Nephron progenitor cell (in vitro differentiated cells): Measurements from ENCODE around the gene MSI2.

ENCODE experiments used
- DNase-seq: peaks from one replicate; pipeline ENCODE4 v3.0.0; 2021
- H3K27ac Mint-ChIP-seq: 2 replicates; pipeline ENCODE4 v1.8.0; 2021; ENCODE audit warnings: mild to moderate bottlenecking, moderate library complexity, mixed read lengths
- H3K27me3 Mint-ChIP-seq: 2 replicates; pipeline ENCODE4 v1.8.0; 2021; ENCODE audit warnings: mild to moderate bottlenecking, low read depth, mixed read lengths; ENCODE audit not compliant: poor library complexity
- H3K36me3 Mint-ChIP-seq: 2 replicates; pipeline ENCODE4 v1.8.0; 2021; ENCODE audit warnings: low read depth, mixed read lengths
- H3K4me1 Mint-ChIP-seq: 2 replicates; pipeline ENCODE4 v1.8.0; 2021; ENCODE audit warnings: mixed read lengths
- H3K4me3 Mint-ChIP-seq: 2 replicates; pipeline ENCODE4 v1.8.0; 2021; ENCODE audit warnings: mild to moderate bottlenecking, moderate library complexity, mixed read lengths
- H3K9me3 Mint-ChIP-seq: 2 replicates; pipeline ENCODE4 v1.8.0; 2021; ENCODE audit warnings: mild to moderate bottlenecking, moderate library complexity, mixed read lengths
- TF ChIP-seq, protein P1 (sequence below): fragments of 200-600 bp; sonication (generic); IDR thresholded peaks from 2 replicates; pipeline ENCODE4 v1.5.0; 2021; ENCODE audit warnings: antibody characterized with exemption

The MSI2 gene

GRCh38 chr17:57557834-57558681 lies 301.7 kb downstream of the MSI2 start:
- H3K4me3 Mint-ChIP-seq = peak overlapping the region; percentile 36

DNA sequence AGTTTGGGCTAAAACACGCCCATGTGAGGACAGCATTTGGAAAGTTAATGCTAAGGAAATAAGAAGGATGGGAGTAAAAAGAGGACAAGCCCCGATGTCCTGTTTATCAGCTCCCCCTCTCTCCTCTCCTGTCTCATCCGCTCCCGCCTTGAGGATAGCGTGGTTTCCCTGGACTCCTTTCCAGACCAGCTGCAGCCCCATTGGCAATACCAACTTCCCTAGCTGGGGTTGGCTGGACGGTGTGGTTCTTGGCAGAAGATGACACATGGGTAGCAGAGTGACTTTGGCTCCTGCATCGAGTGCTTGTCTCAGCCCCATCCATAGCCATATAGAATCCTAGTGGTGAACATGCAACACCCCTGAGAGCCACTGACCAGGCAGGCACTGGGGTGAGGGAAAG lies 302.9 kb downstream of the MSI2 start:
- no peak for DNase-seq
- no peaks in the 10 kb centered on the region for H3K9me3 Mint-ChIP-seq
- peaks cover 97% of the 10 kb centered on the region for H3K4me1 Mint-ChIP-seq
- TF ChIP-seq, protein P1, sequence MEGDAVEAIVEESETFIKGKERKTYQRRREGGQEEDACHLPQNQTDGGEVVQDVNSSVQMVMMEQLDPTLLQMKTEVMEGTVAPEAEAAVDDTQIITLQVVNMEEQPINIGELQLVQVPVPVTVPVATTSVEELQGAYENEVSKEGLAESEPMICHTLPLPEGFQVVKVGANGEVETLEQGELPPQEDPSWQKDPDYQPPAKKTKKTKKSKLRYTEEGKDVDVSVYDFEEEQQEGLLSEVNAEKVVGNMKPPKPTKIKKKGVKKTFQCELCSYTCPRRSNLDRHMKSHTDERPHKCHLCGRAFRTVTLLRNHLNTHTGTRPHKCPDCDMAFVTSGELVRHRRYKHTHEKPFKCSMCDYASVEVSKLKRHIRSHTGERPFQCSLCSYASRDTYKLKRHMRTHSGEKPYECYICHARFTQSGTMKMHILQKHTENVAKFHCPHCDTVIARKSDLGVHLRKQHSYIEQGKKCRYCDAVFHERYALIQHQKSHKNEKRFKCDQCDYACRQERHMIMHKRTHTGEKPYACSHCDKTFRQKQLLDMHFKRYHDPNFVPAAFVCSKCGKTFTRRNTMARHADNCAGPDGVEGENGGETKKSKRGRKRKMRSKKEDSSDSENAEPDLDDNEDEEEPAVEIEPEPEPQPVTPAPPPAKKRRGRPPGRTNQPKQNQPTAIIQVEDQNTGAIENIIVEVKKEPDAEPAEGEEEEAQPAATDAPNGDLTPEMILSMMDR = no peak
- peaks cover 21% of the 10 kb centered on the region for H3K36me3 Mint-ChIP-seq
- H3K4me3 Mint-ChIP-seq = no peak overlapping the region
- peak overlapping the region; percentile 78 for H3K27ac Mint-ChIP-seq
- no peaks in the 10 kb centered on the region for H3K27me3 Mint-ChIP-seq

More at GRCh38 chr17:57557834-57558681, 301.7 kb downstream of the MSI2 start:
- Mint-ChIP-seq H3K9me3 (no peaks in the 10 kb centered on the region), H3K4me1 (peaks cover 97% of the 10 kb centered on the region), H3K27ac (peak overlapping the region; percentile 98), H3K27me3 (peaks cover 4% of the 10 kb centered on the region), H3K36me3 (peaks cover 12% of the 10 kb centered on the region)
- TF ChIP-seq, protein P1 = no peak
- no peak for DNase-seq

- H3K36me3 Mint-ChIP-seq = peaks cover 21% of the 10 kb centered on the region
- TF ChIP-seq, protein P1 = no peak
- peak overlapping the region; percentile 93 for H3K27ac Mint-ChIP-seq
- H3K4me3 Mint-ChIP-seq = peak overlapping the region; percentile 38
- DNase-seq = no peak
- H3K27me3 Mint-ChIP-seq = no peaks in the 10 kb centered on the region
- no peaks in the 10 kb centered on the region for H3K9me3 Mint-ChIP-seq
- peaks cover 97% of the 10 kb centered on the region for H3K4me1 Mint-ChIP-seq
These were observed 303.5 kb downstream of the MSI2 start for GRCh38 chr17:57559634-57560318.

DNA sequence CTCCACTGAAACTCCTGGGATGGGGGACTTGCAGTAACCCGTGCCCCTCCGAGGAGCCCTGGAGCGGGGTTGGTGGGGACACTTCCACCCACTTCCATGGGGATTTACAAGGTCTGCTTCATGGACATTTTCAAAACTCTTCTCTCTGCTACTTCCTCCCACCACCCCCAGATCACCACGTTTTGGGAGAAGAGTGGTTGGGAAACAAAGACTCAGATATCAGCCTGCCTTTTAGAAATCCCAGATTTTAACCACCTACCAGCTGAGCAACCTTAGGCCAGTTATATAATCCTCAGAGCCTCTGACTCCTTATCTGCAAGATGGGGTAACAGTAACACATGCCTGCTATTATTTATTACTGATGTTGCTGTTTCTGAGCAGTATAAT lies 304.0 kb downstream of the MSI2 start:
- Mint-ChIP-seq H3K4me3 (no peak overlapping the region), H3K9me3 (no peaks in the 10 kb centered on the region), H3K27ac (peak overlapping the region; percentile 93), H3K27me3 (no peaks in the 10 kb centered on the region), H3K4me1 (peaks cover 97% of the 10 kb centered on the region), H3K36me3 (peaks cover 24% of the 10 kb centered on the region)
- TF ChIP-seq, protein P1 = no peak
- DNase-seq = no peak

- peaks cover 33% of the 10 kb centered on the region for H3K36me3 Mint-ChIP-seq
- H3K27ac Mint-ChIP-seq = peak overlapping the region; percentile 93
- H3K9me3 Mint-ChIP-seq = no peaks in the 10 kb centered on the region
- DNase-seq = no peak
- H3K4me3 Mint-ChIP-seq = peak overlapping the region; percentile 28
- no peaks in the 10 kb centered on the region for H3K27me3 Mint-ChIP-seq
- H3K4me1 Mint-ChIP-seq = peaks cover 95% of the 10 kb centered on the region
- TF ChIP-seq, protein P1 = no peak
These were observed 304.9 kb downstream of the MSI2 start for GRCh38 chr17:57561072-57561861.
